Motor neuron (in vitro differentiated cells): Measurements from ENCODE around the gene HIPK2. TPM values are rescaled to one million over a fixed set of nuclear protein-coding genes. Genes with fewer than 3 reads are reported as not detected.

ENCODE experiments used
- ATAC-seq, 8 experiments: fragments of 200-7000 bp; cut with Tn5 transposase; replicated peaks in 6 of 8; 2 replicates each; pipeline ENCODE4 v1.8.0; 2021; ENCODE audit warnings: mild to moderate bottlenecking in 8 of 8, moderate library complexity in 8 of 8
- H3K27ac ChIP-seq, 2 donors: fragments of 250-450 bp; sonication (Bioruptor Pico); 2 replicates each; pipeline ENCODE4 v1.9.0; 2021; ENCODE audit warnings: antibody characterized with exemption in 2 of 2, mild to moderate bottlenecking in 2 of 2, moderate library complexity in 1 of 2
- H3K4me1 ChIP-seq, 2 donors: fragments of 250-450 bp; sonication (Bioruptor Pico); replicated peaks in 1 of 2; 2 replicates each; pipeline ENCODE4 v1.6.1; 2021; ENCODE audit warnings: antibody characterized with exemption in 2 of 2, mild to moderate bottlenecking in 2 of 2, moderate library complexity in 1 of 2
- H3K4me3 ChIP-seq, 5 donors: fragments of 250-450 bp; sonication (Bioruptor Pico); 2 replicates each; pipeline ENCODE4 v1.9.0; 2021; ENCODE audit warnings: antibody characterized with exemption in 5 of 5, mild to moderate bottlenecking in 5 of 5, moderate library complexity in 4 of 5
- WGBS, 10 experiments: fragments of 450-650 bp; shearing (Covaris generic); methylation state at CpG; one replicate each; pipeline ENCODE4 v1.0.0; 2022; 5-methylcytosine and 5-hydroxymethylcytosine counted together
- in situ Hi-C, 9 experiments: fragments of 400-800 bp; cut with MboI; loops; one replicate each; pipeline ENCODE4 v1.15.0; 2021; ENCODE audit warnings: low sequenced_read_pairs in 9 of 9, low pct_unique_long_range_greater_than_20kb in 2 of 9; ENCODE audit not compliant: unreplicated experiment in 9 of 9
- total RNA-seq, 8 experiments: library from RNA; unstranded; fragments of 300-600 nt; gene quantifications; 2 replicates each; pipeline versions ENCODE4 v1.2.3 to v1.2.4, GENCODE V29; 2022

The HIPK2 gene
- total RNA-seq, 8 experiments from 2014 or later = 2.0 to 34.9 (median 15.8) TPM

DNA sequence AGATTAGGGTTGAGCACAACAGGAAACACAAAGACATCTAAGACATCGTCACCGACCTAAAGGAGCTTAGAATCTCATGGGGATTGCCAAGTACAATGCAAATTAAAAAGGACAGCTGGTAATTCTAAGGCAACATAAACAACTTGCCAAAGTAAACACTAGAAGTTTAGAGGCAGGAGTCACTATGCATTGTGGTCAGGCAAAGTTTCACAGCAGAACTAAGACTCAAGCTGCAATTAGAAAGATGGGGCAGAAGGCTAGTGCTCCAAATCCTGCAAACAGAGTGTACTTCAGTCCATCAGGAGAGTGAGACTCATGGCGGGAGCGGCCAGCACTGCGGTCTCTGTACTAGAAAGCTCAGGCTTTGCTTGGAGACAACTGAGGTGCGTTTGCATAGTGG lies 52.7 kb downstream of the HIPK2 start:
- ATAC-seq = peak in 1 of 8 experiments; percentile 63
- WGBS, 10 experiments = 50 to 100% (median 91%) methylated on average over 2 to 6 of the region's 6 CpGs; no CpG with 5 or more reads in 1 of the 10 experiments
- Histone ChIP-seq H3K27ac (no peak overlapping the region), H3K4me3 (no peak overlapping the region), H3K4me1 (peaks cover 13 to 19% of the 10 kb centered on the region in 2 donors)
- in situ Hi-C loops = no loop called here

DNA sequence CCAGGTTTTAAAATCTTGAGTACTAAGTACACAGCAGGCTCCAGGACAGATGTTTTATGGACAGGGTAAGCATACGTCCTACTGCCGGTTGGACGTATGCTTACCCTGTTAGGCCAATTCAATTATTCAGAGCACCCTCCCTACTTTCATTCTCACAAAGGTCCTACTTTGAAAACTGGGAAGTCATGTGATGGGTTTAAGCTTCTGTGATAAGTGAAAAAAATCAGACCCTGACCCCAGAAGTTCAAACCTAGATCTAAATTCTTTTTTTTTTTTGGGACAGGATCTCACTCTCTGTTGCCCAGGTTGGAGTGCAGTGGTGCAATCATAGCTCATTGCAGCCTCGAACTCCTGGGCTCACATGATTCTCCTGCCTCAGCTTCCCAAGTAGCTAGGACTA lies 55.2 kb downstream of the HIPK2 start:
- Histone ChIP-seq H3K4me3 (no peak overlapping the region), H3K27ac (no peak overlapping the region), H3K4me1 (peaks cover 13 to 19% of the 10 kb centered on the region in 2 donors)
- peak in 1 of 8 experiments; percentile 68 for ATAC-seq
- in situ Hi-C loops = no loop called here
- 30 to 100% (median 80%) methylated on average over 1 to 4 of the region's 4 CpGs for WGBS, 10 experiments

DNA sequence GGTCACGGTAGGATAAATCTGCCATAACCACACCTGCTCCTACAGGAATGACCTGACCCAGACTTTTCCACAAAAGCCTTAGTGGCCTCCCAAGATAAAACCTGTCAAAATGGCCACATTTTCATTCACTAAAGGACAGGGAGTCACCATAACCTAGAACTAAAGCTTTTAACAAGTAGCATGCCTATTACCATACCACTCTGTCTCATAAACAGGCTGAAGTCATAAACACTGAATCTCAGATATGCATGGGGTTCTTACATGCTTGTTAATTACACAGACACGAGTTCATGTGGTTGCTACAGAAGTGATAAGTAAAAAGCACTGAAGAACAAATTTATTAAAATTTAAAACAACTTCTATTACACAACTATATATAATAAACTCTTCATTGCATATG lies 56.0 kb downstream of the HIPK2 start:
- ATAC-seq = peak in 2 of 8 experiments; percentile 29 to 62
- 14 to 93% (median 70%) methylated on average over 1 to 2 of the region's 2 CpGs; no CpG with 5 or more reads in 1 of the 10 experiments for WGBS, 10 experiments
- in situ Hi-C loops = no loop called here
- no peak overlapping the region for H3K4me3 ChIP-seq
- H3K27ac ChIP-seq = no peak overlapping the region
- peaks cover 13 to 16% of the 10 kb centered on the region in 2 donors for H3K4me1 ChIP-seq

DNA sequence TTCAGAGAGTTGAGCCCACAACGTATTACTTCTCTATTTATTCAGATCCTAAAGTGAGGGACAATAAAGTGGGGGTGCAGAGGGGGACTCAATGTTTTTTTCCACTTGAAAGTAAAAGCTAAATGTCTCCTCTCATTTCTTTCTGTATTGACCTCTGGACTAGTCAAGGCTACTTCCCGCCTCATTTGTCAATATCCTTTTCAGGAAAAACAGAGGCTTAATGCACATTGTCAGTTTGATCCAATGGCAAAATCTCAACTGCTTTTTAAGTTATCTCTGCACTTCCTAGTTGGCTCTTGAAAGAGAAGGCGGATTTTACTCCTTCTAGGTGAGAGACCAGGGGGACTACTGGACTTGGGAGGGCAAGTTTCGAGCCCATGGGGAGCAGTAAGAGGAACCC lies 56.4 kb downstream of the HIPK2 start:
- Histone ChIP-seq H3K4me1 (peaks cover 9 to 16% of the 10 kb centered on the region in 2 donors), H3K27ac (no peak overlapping the region), H3K4me3 (no peak overlapping the region)
- no peak for ATAC-seq
- 73 to 90% (median 81%) methylated on average over 1 to 4 of the region's 4 CpGs; no CpG with 5 or more reads in 2 of the 10 experiments for WGBS, 10 experiments
- in situ Hi-C loops = no loop called here

DNA sequence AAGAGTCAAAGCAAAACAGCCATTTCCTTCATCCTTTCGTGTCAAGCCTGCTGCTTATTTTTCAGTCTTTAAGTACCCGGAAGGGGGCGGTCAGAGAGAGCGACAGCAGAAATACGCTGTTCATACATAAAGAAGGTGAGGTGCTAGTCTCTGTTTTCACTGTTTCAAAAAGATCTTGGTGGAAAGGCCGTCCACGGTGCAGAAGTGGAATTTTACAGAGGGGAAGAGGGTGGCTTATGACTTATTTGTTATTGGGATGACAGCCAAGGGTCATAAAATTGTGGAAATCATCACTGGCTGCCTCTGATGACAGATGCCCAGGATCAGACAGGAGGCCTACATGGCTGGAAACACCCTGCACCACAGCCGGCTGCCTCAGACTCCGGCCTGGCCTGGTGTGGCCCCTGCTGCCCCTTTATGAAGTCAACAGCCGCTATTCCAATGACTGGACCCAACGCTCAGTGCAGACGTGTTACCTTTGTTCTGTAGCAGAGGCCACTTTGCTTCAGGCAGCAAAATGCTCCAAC lies 57.0 kb downstream of the HIPK2 start:
- in situ Hi-C loops = no loop called here
- no peak overlapping the region for H3K4me3 ChIP-seq
- WGBS, 10 experiments = 49 to 93% (median 83%) methylated on average over 2 to 11 of the region's 12 CpGs; no CpG with 5 or more reads in 1 of the 10 experiments
- peaks cover 6 to 16% of the 10 kb centered on the region in 2 donors for H3K4me1 ChIP-seq
- H3K27ac ChIP-seq = no peak overlapping the region
- ATAC-seq = peak in 7 of 8 experiments; percentile 20 to 81 (median 42)

DNA sequence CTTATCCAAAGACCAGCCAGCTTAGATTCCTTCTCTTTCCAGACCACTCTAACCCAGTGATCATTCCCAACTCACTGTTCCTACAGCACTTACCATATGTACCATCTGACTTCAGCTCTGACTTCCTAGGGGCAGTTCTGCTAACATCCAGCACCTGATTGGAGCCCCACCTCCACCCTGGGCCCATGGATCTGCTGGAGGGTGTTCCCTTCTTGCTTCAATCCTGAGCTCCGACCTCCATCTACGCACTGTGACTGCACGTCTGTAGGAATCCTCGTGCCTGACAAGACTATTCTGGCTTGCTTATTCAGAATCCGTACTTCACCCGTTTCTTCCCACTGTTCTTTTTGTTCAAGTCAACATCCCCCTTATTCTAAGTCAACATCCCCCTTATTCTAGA lies 57.6 kb downstream of the HIPK2 start:
- no peak for ATAC-seq
- H3K4me1 ChIP-seq = peaks cover 6 to 16% of the 10 kb centered on the region in 2 donors
- in situ Hi-C loops = no loop called here
- H3K27ac ChIP-seq = no peak overlapping the region
- H3K4me3 ChIP-seq = no peak overlapping the region
- 74 to 100% (median 95%) methylated on average over 1 to 6 of the region's 6 CpGs; no CpG with 5 or more reads in 4 of the 10 experiments for WGBS, 10 experiments

DNA sequence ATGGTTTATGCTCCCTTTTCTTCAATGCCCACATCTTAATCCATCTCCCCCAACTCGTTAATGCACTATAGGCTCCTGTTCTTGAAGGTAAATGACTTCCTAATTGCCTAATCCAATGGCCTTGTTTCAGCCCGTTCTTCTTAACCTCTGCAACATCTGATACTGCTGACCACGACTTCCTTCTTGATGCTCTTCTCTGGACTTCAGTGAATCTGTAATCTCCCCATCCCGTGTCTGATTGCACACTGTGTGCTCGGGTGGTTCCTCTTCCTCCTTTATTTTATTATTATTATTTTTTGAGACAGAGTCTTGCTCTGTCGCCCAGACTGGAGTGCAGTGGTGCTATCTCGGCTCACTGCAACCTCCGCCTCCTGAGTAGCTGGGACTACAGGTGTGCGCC lies 58.9 kb downstream of the HIPK2 start:
- ATAC-seq = no peak
- H3K4me1 ChIP-seq = peaks cover 6 to 16% of the 10 kb centered on the region in 2 donors
- in situ Hi-C loops = no loop called here
- H3K27ac ChIP-seq = no peak overlapping the region
- H3K4me3 ChIP-seq = no peak overlapping the region
- 75 to 100% (median 98%) methylated on average over 1 to 9 of the region's 9 CpGs for WGBS, 10 experiments

DNA sequence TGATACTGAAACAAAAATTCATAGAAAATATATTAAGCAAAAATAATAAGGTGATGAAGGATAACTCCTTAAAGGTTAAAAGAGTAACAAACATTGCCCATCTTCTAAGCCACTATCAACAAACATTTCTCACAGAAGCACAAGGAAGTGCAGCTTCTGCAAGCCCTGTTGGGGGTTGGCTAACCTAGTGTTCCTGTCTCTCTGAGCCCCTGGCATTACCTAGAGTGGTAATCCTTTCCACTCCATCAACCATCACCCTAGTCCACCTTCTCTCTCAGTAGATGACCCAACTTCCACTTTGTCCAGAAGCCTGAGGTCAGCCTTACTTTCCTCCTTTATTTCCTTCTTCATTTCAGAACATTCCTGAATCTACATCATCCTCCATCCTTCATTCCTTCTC lies 59.7 kb downstream of the HIPK2 start:
- ATAC-seq = no peak
- peaks cover 6 to 16% of the 10 kb centered on the region in 2 donors for H3K4me1 ChIP-seq
- in situ Hi-C loops = no loop called here
- no peak overlapping the region for H3K27ac ChIP-seq
- no peak overlapping the region for H3K4me3 ChIP-seq

DNA sequence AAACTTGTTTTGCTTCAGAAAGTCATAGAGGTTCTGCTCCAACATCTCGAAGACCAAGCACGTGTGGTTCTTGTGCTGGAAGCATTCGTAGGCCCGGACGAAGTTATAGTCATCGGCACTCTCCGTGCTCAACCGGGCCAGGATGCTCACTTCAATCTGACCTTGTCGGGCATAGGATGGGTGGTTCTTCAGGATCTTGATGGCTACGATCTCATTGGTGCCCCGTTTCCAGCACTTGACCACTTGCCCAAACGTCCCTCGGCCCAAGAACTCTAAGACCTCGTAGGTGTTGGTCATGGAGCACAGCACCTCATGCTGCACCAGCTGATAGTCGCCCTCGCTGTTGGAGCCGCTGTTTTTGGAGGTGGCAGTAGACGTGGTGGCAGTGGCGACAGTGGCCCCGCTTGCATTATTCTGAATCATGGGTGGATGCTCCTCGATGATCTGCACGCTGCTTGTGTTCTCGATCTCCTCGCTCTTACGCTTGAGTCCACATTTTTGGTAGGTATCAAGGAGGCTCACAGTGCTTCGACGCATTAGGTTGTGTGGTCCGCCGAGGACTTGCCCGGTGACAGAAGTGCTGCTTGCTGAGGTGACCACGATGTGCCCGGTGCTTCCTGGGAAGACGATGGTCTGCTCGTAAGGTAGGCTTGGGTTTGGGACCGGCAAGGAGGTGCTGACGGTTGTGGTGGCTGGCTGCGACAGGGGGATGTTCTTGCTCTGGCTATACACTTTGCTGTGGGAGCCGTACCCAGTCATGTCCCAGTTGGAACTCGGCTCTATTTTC lies 61.4 kb downstream of the HIPK2 start:
- 75 to 100% (median 96%) methylated on average over 2 to 14 of the region's 39 CpGs; no CpG with 5 or more reads in 2 of the 10 experiments for WGBS, 10 experiments
- Histone ChIP-seq H3K4me3 (no peak overlapping the region), H3K4me1 (peaks cover 5% of the 10 kb centered on the region in 2 donors), H3K27ac (no peak overlapping the region)
- in situ Hi-C loops = no loop called here
- no peak for ATAC-seq

DNA sequence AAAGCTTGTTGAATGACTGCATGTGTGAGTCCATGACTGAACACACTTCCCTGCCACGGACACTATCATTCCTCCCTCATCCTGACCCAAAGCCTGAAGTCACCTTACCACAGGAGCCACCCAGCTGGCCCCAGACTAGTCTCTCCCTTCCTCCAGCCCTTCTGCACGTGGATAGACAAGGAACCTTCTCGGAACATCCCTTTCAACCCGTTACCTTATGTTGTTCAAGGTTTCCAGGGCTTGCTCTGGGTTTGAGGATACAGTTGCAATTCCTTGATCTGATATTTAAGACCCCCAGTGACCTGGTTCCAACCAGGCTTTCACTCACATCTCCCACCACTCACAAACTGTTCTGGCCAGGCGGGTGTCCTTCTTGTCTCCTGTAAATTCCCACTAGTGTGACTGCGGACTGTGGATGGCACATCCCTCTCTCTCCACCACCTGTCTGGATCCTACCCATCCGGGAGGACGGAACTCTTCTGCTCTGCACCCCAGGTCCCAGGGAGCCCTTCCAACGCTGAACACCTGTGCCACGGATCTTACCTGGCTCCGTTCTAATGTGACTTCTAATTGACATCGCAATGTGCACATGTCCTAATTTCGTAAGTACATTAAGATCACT lies 62.5 kb downstream of the HIPK2 start:
- no peak for ATAC-seq
- H3K4me1 ChIP-seq = peaks cover 0 to 4% of the 10 kb centered on the region in 2 donors
- in situ Hi-C loops = no loop called here
- no peak overlapping the region for H3K27ac ChIP-seq
- H3K4me3 ChIP-seq = no peak overlapping the region
- 60 to 100% (median 91%) methylated on average over 1 to 9 of the region's 13 CpGs; no CpG with 5 or more reads in 1 of the 10 experiments for WGBS, 10 experiments

DNA sequence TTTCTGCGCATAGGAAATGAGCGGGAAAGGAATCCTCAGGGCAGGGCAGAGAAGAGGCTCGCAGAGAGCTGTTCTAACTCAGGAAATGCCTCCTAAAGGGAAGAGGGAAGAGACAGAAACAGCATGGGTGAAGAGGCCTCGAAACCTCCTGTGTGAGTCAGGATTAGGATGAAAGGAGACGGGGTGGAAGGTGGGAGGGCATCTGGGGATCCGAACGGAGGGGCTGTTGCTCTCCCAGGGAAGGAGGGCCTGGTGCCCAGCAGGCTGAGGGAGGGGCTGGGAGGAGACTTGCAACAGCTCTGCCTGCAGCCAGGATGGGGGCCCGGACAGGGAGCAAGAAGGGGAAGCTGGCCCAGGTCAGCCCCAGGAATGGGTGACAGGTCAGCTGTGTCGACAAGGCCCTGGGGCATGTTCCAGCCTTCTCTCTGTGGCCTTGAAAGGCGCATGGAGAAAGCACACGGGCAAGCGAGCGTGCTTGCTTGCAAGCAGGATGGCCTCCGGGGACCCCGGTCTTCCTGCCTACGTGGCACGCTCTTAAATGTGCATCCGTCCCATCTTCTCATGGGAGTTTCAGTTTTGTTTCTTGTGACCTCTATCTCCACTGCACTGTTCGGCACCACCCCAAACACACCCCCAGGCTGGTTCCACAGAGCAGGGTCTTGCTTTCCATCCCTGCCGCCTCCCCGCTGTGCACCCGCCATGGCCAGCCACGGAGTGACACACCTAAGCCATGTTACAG lies 63.5 kb downstream of the HIPK2 start:
- in situ Hi-C loops = no loop called here
- H3K4me3 ChIP-seq = no peak overlapping the region
- peaks cover 0 to 9% of the 10 kb centered on the region in 2 donors for H3K4me1 ChIP-seq
- ATAC-seq = no peak
- no peak overlapping the region for H3K27ac ChIP-seq
- 60 to 100% (median 91%) methylated on average over 1 to 9 of the region's 23 CpGs; no CpG with 5 or more reads in 3 of the 10 experiments for WGBS, 10 experiments

DNA sequence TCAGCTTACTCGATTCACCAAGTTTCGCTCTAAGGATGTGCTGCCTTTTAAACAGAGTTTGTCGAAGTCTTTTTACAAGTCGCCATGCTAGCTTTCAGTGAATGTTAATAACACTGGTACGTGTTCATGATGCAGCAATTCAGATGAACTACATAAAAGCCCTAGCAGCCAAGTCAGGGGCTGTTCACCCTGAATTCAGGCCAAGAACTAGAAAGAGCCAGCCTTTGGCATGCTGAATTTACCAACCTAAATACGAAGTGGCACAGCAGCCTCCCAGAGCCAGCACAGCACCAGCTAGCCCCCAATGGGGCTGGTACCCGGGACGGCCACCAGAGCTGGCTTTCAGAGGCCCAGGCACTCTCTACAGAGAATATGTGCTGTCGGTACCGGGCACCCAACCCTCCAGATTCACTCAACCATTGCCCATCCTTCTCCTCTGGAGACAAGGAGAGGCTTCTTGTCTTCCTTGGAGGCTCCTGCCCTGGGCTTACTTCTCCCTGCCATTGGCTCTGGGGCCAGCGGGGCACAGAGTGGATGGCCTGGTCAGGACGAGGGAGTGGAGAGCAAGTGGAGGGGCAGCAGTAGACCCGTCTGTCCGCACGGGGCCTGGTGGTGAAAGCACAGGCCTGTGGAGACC lies 64.2 kb downstream of the HIPK2 start:
- no peak overlapping the region for H3K27ac ChIP-seq
- peaks cover 0 to 9% of the 10 kb centered on the region in 2 donors for H3K4me1 ChIP-seq
- H3K4me3 ChIP-seq = no peak overlapping the region
- in situ Hi-C loops = no loop called here
- ATAC-seq = no peak
- 57 to 100% (median 96%) methylated on average over 1 to 7 of the region's 15 CpGs; no CpG with 5 or more reads in 2 of the 10 experiments for WGBS, 10 experiments
